HCT116 (cell line): ENCODE data around the gene CLPSL1. TPM values are rescaled to one million over a fixed set of nuclear protein-coding genes. Genes with fewer than 3 reads are reported as not detected.

ENCODE experiments used
- ATAC-seq: fragments of 200-7000 bp; cut with Tn5 transposase; 2 replicates; pipeline ENCODE4 v1.9.1; 2020; ENCODE audit warnings: mild to moderate bottlenecking, moderate library complexity
- BruUV-seq: library from RNA; stranded (reverse); fragments of 400-500 nt; replicated peaks from 2 replicates; lab custom pipeline; 2021; lab: Mats Ljungman, UMichigan
- CTCF ChIA-PET: fragments of 300-600 bp; sonication (Branson Sonifier 250); formaldehyde crosslinking; loops from one replicate; lab custom pipeline; 2021; ENCODE audit warnings: antibody characterized with exemption; lab: Charles Lee
- POLR2A ChIA-PET: fragments of 300-600, 350-600 bp; sonication (Branson Sonifier 250); formaldehyde crosslinking; loops from one replicate; lab custom pipeline; 2021; ENCODE audit warnings: antibody characterized with exemption; lab: Charles Lee
- RAD21 ChIA-PET, 2 experiments: fragments of 300-600 bp; sonication (Branson Sonifier 250); formaldehyde crosslinking; loops; one replicate each; lab custom pipeline; 2023; ENCODE audit warnings: low total read pairs in 2 of 2; ENCODE audit not compliant: uncharacterized antibody in 2 of 2, unreplicated experiment in 2 of 2, low non-redundant PET in 1 of 2; lab: Charles Lee
- DNase-seq: peaks from one replicate; pipeline ENCODE4 v3.0.0-alpha.2; 2010; ENCODE audit warnings: low read depth, low spot score
- H2AFZ ChIP-seq: fragments of 200-600 bp; shearing (Covaris generic), sonication (generic); 2 replicates; pipeline ENCODE4 v1.6.1; 2017; ENCODE audit warnings: low read depth, mixed run types, mixed read lengths, antibody characterized with exemption, low read length; ENCODE audit not compliant: poor library complexity, severe bottlenecking
- H3K27ac ChIP-seq: 2 replicates; pipeline ENCODE4 v1.5.1; 2012; ENCODE audit warnings: low read depth, low read length
- H3K27me3 ChIP-seq: fragments of 200-600 bp; sonication (generic); 2 replicates; pipeline ENCODE4 v1.6.1; 2016; ENCODE audit warnings: mixed run types, low read length, mixed read lengths; ENCODE audit not compliant: insufficient read depth
- H3K36me3 ChIP-seq, 2 experiments: fragments of 200-500 bp in 1 of 2; fragments of 200-600 bp in 1 of 2; sonication (Bioruptor generic) in 1 of 2; sonication (generic) in 1 of 2; 2 replicates each; pipeline versions ENCODE4 v1.5.1 to v1.6.1; 2014 to 2016; ENCODE audit warnings: low read length in 2 of 2, inconsistent platforms in 1 of 2, mixed read lengths in 1 of 2, mixed run types in 1 of 2; ENCODE audit not compliant: insufficient read depth in 2 of 2, control insufficient read depth in 1 of 2
- H3K4me1 ChIP-seq, 2 experiments: fragments of 200-600 bp in 1 of 2; sonication (generic) in 1 of 2; 2 replicates each; pipeline versions ENCODE4 v1.5.1 to v1.6.1; 2012 to 2017; ENCODE audit warnings: low read length in 2 of 2, inconsistent platforms in 1 of 2, mild to moderate bottlenecking in 1 of 2, mixed read lengths in 1 of 2, mixed run types in 1 of 2, moderate library complexity in 1 of 2; ENCODE audit not compliant: insufficient read depth in 2 of 2, control insufficient read depth in 1 of 2
- H3K4me2 ChIP-seq: fragments of 200-600 bp; sonication (generic); 2 replicates; pipeline ENCODE4 v1.6.1; 2017; ENCODE audit warnings: mixed run types, low read length, mixed read lengths
- H3K4me3 ChIP-seq, 2 experiments: fragments of 200-600 bp in 1 of 2; sonication (generic) in 1 of 2; replicated peaks in 1 of 2; 2 replicates each; pipeline ENCODE4 v1.5.1; 2011 to 2016; ENCODE audit warnings: low read length in 2 of 2, control low read depth in 1 of 2, low read depth in 1 of 2, mild to moderate bottlenecking in 1 of 2, mixed read lengths in 1 of 2, mixed run types in 1 of 2
- H3K79me2 ChIP-seq: fragments of 200-600 bp; sonication (generic); 2 replicates; pipeline ENCODE4 v1.6.1; 2017; ENCODE audit warnings: mild to moderate bottlenecking, mixed run types, low read length, moderate library complexity, mixed read lengths; ENCODE audit not compliant: insufficient read depth
- H3K9ac ChIP-seq: fragments of 200-600 bp; sonication (generic); 2 replicates; pipeline ENCODE4 v1.6.1; 2016; ENCODE audit warnings: low read length, mixed read lengths
- H3K9me2 ChIP-seq: fragments of 200-600 bp; sonication (generic), shearing (Covaris generic); 2 replicates; pipeline ENCODE4 v1.6.1; 2017; ENCODE audit warnings: mixed run types, mild to moderate bottlenecking, moderate library complexity; ENCODE audit not compliant: insufficient read depth
- H3K9me3 ChIP-seq, 2 experiments: fragments of 200-500 bp in 1 of 2; fragments of 200-600 bp in 1 of 2; sonication (Bioruptor generic) in 1 of 2; sonication (generic) in 1 of 2; 2 replicates each; pipeline ENCODE4 v1.6.1; 2014 to 2017; ENCODE audit warnings: low read length in 2 of 2, mixed read lengths in 2 of 2, inconsistent platforms in 1 of 2, low read depth in 1 of 2, mild to moderate bottlenecking in 1 of 2, mixed run types in 1 of 2, moderate library complexity in 1 of 2; ENCODE audit not compliant: control insufficient read depth in 1 of 2, insufficient read depth in 1 of 2
- H4K20me1 ChIP-seq: fragments of 200-600 bp; sonication (generic), shearing (Covaris generic); 2 replicates; pipeline ENCODE4 v1.6.1; 2017; ENCODE audit warnings: mixed run types, mild to moderate bottlenecking, moderate library complexity; ENCODE audit not compliant: insufficient read depth
- EGR1 ChIP-seq: IDR thresholded peaks from 2 replicates; pipeline ENCODE4 v1.6.1; 2012; ENCODE audit warnings: low read depth
- EZH2 ChIP-seq: fragments of 200-600 bp; sonication (generic); IDR thresholded peaks from 2 replicates; pipeline ENCODE4 v1.6.1; 2017; ENCODE audit warnings: antibody characterized with exemption, mixed run types
- JUND ChIP-seq: IDR thresholded peaks from 2 replicates; pipeline ENCODE4 v1.6.1; 2012
- RAD21 ChIP-seq: IDR thresholded peaks from 2 replicates; pipeline ENCODE4 v1.6.1; 2012; ENCODE audit warnings: low read depth, mild to moderate bottlenecking
- SIN3A ChIP-seq: IDR thresholded peaks from 2 replicates; pipeline ENCODE4 v1.6.1; 2012; ENCODE audit warnings: low read depth
- SP1 ChIP-seq: IDR thresholded peaks from 2 replicates; pipeline ENCODE4 v1.6.1; 2012; ENCODE audit warnings: low read depth
- ZFX ChIP-seq: fragments of 450-650 bp; IDR thresholded peaks from 2 replicates; pipeline ENCODE4 v1.6.1; 2017
- ZNF274 ChIP-seq: fragments of 200-500 bp; sonication (Bioruptor generic); IDR thresholded peaks from 2 replicates; pipeline ENCODE4 v1.6.1; 2014; ENCODE audit warnings: mild to moderate bottlenecking, low read depth, low read length, inconsistent platforms
- intact Hi-C: fragments of 100-400 bp; cut with micrococcal nuclease; formaldehyde crosslinking; loops from 2 replicates; pipeline ENCODE4 v1.10.0; 2022
- total RNA-seq: library from RNA; stranded (reverse); gene quantifications from one replicate; pipeline ENCODE4 v1.2.1, GENCODE V29; 2021; ENCODE audit not compliant: unreplicated experiment
- TF ChIP-seq, protein P1 (sequence below): IDR thresholded peaks from 2 replicates; pipeline ENCODE4 v1.6.1; 2012; ENCODE audit warnings: low read depth

The CLPSL1 gene
- total RNA-seq, 1 experiment from 2014 or later: not detected

- Histone ChIP-seq H3K79me2 (no peaks in the 10 kb centered on the region), H3K4me2 (no peak overlapping the region), H3K36me3 (no peaks in the 10 kb centered on the region), H3K9me2 (no peaks in the 10 kb centered on the region), H4K20me1 (no peaks in the 10 kb centered on the region)
- RAD21 ChIA-PET: no interaction called here
- no TSS peak for BruUV-seq
- intact Hi-C loops: no loop called here
- no peak for DNase-seq
- TF ChIP-seq, protein P1, sequence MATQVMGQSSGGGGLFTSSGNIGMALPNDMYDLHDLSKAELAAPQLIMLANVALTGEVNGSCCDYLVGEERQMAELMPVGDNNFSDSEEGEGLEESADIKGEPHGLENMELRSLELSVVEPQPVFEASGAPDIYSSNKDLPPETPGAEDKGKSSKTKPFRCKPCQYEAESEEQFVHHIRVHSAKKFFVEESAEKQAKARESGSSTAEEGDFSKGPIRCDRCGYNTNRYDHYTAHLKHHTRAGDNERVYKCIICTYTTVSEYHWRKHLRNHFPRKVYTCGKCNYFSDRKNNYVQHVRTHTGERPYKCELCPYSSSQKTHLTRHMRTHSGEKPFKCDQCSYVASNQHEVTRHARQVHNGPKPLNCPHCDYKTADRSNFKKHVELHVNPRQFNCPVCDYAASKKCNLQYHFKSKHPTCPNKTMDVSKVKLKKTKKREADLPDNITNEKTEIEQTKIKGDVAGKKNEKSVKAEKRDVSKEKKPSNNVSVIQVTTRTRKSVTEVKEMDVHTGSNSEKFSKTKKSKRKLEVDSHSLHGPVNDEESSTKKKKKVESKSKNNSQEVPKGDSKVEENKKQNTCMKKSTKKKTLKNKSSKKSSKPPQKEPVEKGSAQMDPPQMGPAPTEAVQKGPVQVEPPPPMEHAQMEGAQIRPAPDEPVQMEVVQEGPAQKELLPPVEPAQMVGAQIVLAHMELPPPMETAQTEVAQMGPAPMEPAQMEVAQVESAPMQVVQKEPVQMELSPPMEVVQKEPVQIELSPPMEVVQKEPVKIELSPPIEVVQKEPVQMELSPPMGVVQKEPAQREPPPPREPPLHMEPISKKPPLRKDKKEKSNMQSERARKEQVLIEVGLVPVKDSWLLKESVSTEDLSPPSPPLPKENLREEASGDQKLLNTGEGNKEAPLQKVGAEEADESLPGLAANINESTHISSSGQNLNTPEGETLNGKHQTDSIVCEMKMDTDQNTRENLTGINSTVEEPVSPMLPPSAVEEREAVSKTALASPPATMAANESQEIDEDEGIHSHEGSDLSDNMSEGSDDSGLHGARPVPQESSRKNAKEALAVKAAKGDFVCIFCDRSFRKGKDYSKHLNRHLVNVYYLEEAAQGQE: no peak
- no peak for TF ChIP-seq EZH2
- TF ChIP-seq SP1: no peak
- no peak for TF ChIP-seq ZNF274
- TF ChIP-seq SIN3A: no peak
- no peak for TF ChIP-seq RAD21
- no peak for TF ChIP-seq ZFX
- no peak for TF ChIP-seq EGR1
- TF ChIP-seq JUND: no peak
- TF ChIP-seq, all 23 proteins: peak for 0
- Histone ChIP-seq H3K9me3 (0 out of 4 replicates have a peak, but pooled peaks cover 0 to 3% of the 10 kb centered on the region in 2 experiments), H3K4me3 (no peak overlapping the region), H3K4me1 (peaks cover 0 to 9% of the 10 kb centered on the region in 2 experiments; a peak in 1 of 4 replicates), H3K27me3 (no peaks in the 10 kb centered on the region), H3K9ac (no peak overlapping the region), H2AFZ (no peak overlapping the region), H3K27ac (no peak overlapping the region)
- ChIA-PET POLR2A (no interaction called here), CTCF (interaction anchor here (0.7 kb wide), 1 partner anchor 11 kb away, joined by 3 read pairs; no protein-coding TSS in a partner anchor)
- ATAC-seq: no peak
Observed at GRCh38 chr6:35751594-35751993, 29.2 kb upstream of the CLPSL1 start.
